ENCODE measurements around the gene CCDC201. TPM values are rescaled to one million over a fixed set of nuclear protein-coding genes. Genes with fewer than 3 reads are reported as not detected.

The CCDC201 gene
- total and polyA plus RNA-seq, 2 donors (not counting 3 experiments of a cell fraction or from before 2014, with no cell fraction given), result not detected

DNA sequence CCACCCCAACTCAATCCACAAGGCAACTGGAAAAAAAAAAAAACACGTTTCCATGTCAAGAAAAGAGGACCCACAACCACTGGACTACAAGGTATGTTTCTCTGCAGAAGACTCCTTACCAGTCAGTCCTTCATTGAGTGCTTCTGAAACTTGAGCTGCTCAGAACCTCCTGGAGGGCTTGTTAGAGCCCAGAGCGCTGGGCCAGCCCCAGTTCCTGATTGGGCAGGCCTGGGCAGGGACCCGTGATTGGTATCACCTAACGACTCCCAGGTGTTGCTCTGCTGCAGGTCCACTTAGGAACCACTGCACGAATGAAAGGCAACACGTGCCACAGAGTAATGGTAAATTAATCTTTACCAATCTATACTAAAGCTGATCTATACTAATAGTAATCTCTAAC, 473 bp upstream of the CCDC201 start:
- BruUV-seq (replicated peaks), result no TSS peak

More for the DNA sequence above, 473 bp upstream of the CCDC201 start:
- TF ChIP-seq FOS (IDR thresholded peaks at IDR 0.05; ENCODE audit: borderline replicate concordance, insufficient read depth, low read length), result no peak
- TF ChIP-seq MYC (IDR thresholded peaks at IDR 0.05; ENCODE audit: low read depth, low read length), result no peak
- no peak for TF ChIP-seq GATA2 (IDR thresholded peaks at IDR 0.05; ENCODE audit: insufficient read depth, insufficient read length, low read depth, low read length)
- no peak for TF ChIP-seq EZH2 (IDR thresholded peaks at IDR 0.05; ENCODE audit: borderline replicate concordance, low read depth, low read length, severe bottlenecking)
- no peak for TF ChIP-seq POLR2AphosphoS5 (IDR thresholded peaks at IDR 0.05; ENCODE audit: insufficient read depth, low read depth, low read length)
- no peak for TF ChIP-seq JUN (IDR thresholded peaks at IDR 0.05; ENCODE audit: borderline replicate concordance, insufficient read depth, insufficient read length, low read depth)
- no peak for TF ChIP-seq POLR2A (IDR thresholded peaks at IDR 0.05; ENCODE audit: low read depth, low read length)
- TF ChIP-seq, protein P1, sequence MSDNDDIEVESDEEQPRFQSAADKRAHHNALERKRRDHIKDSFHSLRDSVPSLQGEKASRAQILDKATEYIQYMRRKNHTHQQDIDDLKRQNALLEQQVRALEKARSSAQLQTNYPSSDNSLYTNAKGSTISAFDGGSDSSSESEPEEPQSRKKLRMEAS (IDR thresholded peaks at IDR 0.05; ENCODE audit: insufficient read depth, insufficient read length), result no peak
- TF ChIP-seq, protein P2, sequence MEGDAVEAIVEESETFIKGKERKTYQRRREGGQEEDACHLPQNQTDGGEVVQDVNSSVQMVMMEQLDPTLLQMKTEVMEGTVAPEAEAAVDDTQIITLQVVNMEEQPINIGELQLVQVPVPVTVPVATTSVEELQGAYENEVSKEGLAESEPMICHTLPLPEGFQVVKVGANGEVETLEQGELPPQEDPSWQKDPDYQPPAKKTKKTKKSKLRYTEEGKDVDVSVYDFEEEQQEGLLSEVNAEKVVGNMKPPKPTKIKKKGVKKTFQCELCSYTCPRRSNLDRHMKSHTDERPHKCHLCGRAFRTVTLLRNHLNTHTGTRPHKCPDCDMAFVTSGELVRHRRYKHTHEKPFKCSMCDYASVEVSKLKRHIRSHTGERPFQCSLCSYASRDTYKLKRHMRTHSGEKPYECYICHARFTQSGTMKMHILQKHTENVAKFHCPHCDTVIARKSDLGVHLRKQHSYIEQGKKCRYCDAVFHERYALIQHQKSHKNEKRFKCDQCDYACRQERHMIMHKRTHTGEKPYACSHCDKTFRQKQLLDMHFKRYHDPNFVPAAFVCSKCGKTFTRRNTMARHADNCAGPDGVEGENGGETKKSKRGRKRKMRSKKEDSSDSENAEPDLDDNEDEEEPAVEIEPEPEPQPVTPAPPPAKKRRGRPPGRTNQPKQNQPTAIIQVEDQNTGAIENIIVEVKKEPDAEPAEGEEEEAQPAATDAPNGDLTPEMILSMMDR (IDR thresholded peaks at IDR 0.05; ENCODE audit: extremely low read depth in 1 of 2, insufficient read depth in 1 of 2, low read depth in 1 of 2, low read length in 2 of 2), result no peak
- H3K9me1 ChIP-seq (replicated peaks; ENCODE audit: control insufficient read depth, extremely low read depth, insufficient read depth, low read length), result no peaks in the 10 kb centered on the region
- H3K79me2 ChIP-seq (ENCODE audit: control insufficient read depth, insufficient read depth, low read length), result no peaks in the 10 kb centered on the region
- H4K20me1 ChIP-seq (replicated peaks; ENCODE audit: control insufficient read depth, extremely low read depth, insufficient read depth, low read length), result no peaks in the 10 kb centered on the region
- intact Hi-C loops (cut with micrococcal nuclease), result no loop called here
- H3K27me3 ChIP-seq (ENCODE audit: control insufficient read depth in 2 of 2, insufficient read depth in 2 of 2, low read length in 2 of 2), result no peaks in the 10 kb centered on the region
- POLR2A ChIA-PET, result no interaction called here
- no peak overlapping the region for H3K27ac ChIP-seq (ENCODE audit: insufficient read depth, low read depth, low read length)
- no peak for FAIRE-seq
- H3K4me2 ChIP-seq (ENCODE audit: insufficient read depth, low read length), result no peak overlapping the region
- CTCF ChIA-PET, result interaction anchor here (0.7 to 1.6 kb wide), 3 partner anchors 16 to 49 kb away, joined by 3 to 4 read pairs (median 4); no protein-coding TSS in a partner anchor
- no peak for DNase-seq (ENCODE audit: low read depth, low spot score)
- peaks cover 15% of the 10 kb centered on the region for H3K4me1 ChIP-seq (ENCODE audit: control insufficient read depth, extremely low read depth, insufficient read depth, low read length)
- no peak overlapping the region for H3K4me3 ChIP-seq (replicated peaks in 1 of 3; ENCODE audit: insufficient read depth in 1 of 3, low read depth in 1 of 3, low read length in 3 of 3)
- H3K36me3 ChIP-seq (ENCODE audit: control insufficient read depth in 2 of 2, extremely low read depth in 1 of 2, insufficient read depth in 2 of 2, low read length in 2 of 2), result no peaks in the 10 kb centered on the region
- no peaks in the 10 kb centered on the region for H3K9me3 ChIP-seq (replicated peaks; ENCODE audit: control insufficient read depth, insufficient read depth, low read length)
- no peak overlapping the region for H3K9ac ChIP-seq (replicated peaks; ENCODE audit: extremely low read depth, insufficient read depth, low read length)
- dilution Hi-C loops (cut with MboI; ENCODE audit: extremely low pct_ligation_motif_present, low sequenced_read_pairs), result no loop called here
- H2AFZ ChIP-seq (ENCODE audit: low read depth, low read length), result no peak overlapping the region

All from endothelial cell of umbilical vein (primary cell).